DOHH2 (cell line): ENCODE results near the gene RNF4.

Experiments used
- EZH2phosphoT487 ChIP-seq: fragments of 200-600 bp; sonication (generic); IDR thresholded peaks from 2 replicates; pipeline ENCODE4 v1.6.1; 2017; ENCODE audit warnings: borderline replicate concordance, mild to moderate bottlenecking, antibody characterized with exemption, low read length, moderate library complexity, mixed read lengths
- TF ChIP-seq, protein P1 (sequence below): fragments of 200-600 bp; sonication (generic); IDR thresholded peaks from one replicate; pipeline ENCODE4 v1.5.1; 2014; ENCODE audit warnings: antibody characterized with exemption, mild to moderate bottlenecking, low read depth, low read length; ENCODE audit not compliant: poor library complexity, severe bottlenecking

DNA sequence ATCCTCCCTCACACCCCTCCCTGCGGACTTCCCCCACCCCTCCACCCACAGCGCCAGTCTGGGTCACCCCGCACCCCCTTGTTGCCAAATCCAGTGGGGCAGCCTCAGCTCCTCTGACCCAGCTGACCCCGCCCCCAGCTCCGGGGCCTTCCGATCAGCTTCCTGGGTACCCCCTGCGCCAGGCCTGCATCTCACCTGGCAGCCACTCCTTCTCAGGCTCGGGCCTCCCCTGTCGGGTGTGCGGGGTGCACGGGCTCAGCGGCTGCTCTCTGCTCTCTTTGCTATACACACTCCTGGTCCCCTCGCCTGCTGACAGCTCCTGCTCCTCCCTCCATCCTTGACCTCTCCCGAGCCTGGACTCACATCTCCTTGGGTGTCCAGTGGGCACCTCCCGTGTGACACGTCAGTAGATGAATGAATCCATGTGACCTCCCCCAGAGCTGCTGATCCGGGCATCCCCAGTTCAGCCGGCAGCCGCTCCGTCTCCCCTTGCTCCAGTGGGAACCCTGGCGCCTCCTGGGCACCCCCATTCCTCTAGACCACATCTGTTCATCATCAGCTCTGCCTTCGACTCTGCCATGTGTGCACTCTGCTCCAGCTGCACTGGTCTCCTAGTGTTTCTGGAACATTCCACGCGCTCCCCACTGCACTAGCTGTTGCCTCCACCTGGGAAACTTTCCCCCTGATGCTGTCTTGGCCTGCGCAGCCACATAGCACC is 40.3 kb upstream of the RNF4 start:
- TF ChIP-seq EZH2phosphoT487: no peak
- TF ChIP-seq, protein P1, sequence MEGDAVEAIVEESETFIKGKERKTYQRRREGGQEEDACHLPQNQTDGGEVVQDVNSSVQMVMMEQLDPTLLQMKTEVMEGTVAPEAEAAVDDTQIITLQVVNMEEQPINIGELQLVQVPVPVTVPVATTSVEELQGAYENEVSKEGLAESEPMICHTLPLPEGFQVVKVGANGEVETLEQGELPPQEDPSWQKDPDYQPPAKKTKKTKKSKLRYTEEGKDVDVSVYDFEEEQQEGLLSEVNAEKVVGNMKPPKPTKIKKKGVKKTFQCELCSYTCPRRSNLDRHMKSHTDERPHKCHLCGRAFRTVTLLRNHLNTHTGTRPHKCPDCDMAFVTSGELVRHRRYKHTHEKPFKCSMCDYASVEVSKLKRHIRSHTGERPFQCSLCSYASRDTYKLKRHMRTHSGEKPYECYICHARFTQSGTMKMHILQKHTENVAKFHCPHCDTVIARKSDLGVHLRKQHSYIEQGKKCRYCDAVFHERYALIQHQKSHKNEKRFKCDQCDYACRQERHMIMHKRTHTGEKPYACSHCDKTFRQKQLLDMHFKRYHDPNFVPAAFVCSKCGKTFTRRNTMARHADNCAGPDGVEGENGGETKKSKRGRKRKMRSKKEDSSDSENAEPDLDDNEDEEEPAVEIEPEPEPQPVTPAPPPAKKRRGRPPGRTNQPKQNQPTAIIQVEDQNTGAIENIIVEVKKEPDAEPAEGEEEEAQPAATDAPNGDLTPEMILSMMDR: no peak
